ENCODE results near the gene DNM3. TPM values are rescaled to one million over a fixed set of nuclear protein-coding genes. Genes with fewer than 3 reads are reported as not detected.

The DNM3 gene
- total and polyA plus RNA-seq, 2 donors (not counting 3 experiments of a cell fraction or from before 2014, with no cell fraction given): 1.4 to 2.5 TPM

DNA sequence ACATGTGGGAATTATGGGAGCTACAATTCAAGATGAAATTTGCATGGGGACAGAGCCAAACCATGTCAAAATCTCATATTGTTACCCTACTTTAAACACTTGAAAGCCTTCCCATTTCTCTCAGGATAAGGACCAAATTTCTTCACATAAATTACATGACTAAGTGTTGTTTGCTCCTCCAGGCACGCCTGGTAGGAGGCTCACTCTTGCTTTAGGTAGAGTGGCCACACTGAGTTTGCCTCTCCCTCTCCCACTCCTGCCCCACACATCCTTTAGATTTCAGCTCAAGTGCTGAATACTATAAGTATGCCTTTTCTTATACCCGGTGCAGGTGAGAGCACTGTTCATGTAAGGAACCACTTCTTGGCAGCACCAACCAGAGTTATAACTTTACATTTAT lies 279.1 kb downstream of the DNM3 start:
- no peak for FAIRE-seq
- dilution Hi-C loops (cut with MboI; ENCODE audit: extremely low pct_ligation_motif_present, low sequenced_read_pairs): no loop called here
- no peak overlapping the region for H3K27ac ChIP-seq (ENCODE audit: insufficient read depth, low read depth, low read length)
- H3K4me2 ChIP-seq (ENCODE audit: insufficient read depth, low read length): no peak overlapping the region
- H3K9me1 ChIP-seq (replicated peaks; ENCODE audit: control insufficient read depth, extremely low read depth, insufficient read depth, low read length): no peaks in the 10 kb centered on the region
- intact Hi-C loops (cut with micrococcal nuclease): no loop called here
- no peaks in the 10 kb centered on the region for H3K9me3 ChIP-seq (replicated peaks; ENCODE audit: control insufficient read depth, insufficient read depth, low read length)
- H2AFZ ChIP-seq (ENCODE audit: low read depth, low read length): no peak overlapping the region
- no peaks in the 10 kb centered on the region for H3K79me2 ChIP-seq (ENCODE audit: control insufficient read depth, insufficient read depth, low read length)
- CTCF ChIA-PET: interaction anchor here (1.4 to 1.9 kb wide), 2 partner anchors 13 to 16 kb away, joined by 3 to 4 read pairs; no protein-coding TSS in a partner anchor
- POLR2A ChIA-PET: no interaction called here
- no peaks in the 10 kb centered on the region for H3K4me1 ChIP-seq (ENCODE audit: control insufficient read depth, extremely low read depth, insufficient read depth, low read length)
- H4K20me1 ChIP-seq (replicated peaks; ENCODE audit: control insufficient read depth, extremely low read depth, insufficient read depth, low read length): no peaks in the 10 kb centered on the region
- no peaks in the 10 kb centered on the region for H3K36me3 ChIP-seq (ENCODE audit: control insufficient read depth in 2 of 2, extremely low read depth in 1 of 2, insufficient read depth in 2 of 2, low read length in 2 of 2)
- TF ChIP-seq FOS (IDR thresholded peaks at IDR 0.05; ENCODE audit: borderline replicate concordance, insufficient read depth, low read length): no peak
- no peak for TF ChIP-seq MAX (IDR thresholded peaks at IDR 0.05; ENCODE audit: insufficient read depth, insufficient read length)
- TF ChIP-seq GATA2 (IDR thresholded peaks at IDR 0.05; ENCODE audit: insufficient read depth, insufficient read length, low read depth, low read length): no peak
- TF ChIP-seq POLR2AphosphoS5 (IDR thresholded peaks at IDR 0.05; ENCODE audit: insufficient read depth, low read depth, low read length): no peak
- TF ChIP-seq MYC (IDR thresholded peaks at IDR 0.05; ENCODE audit: low read depth, low read length): no peak
- TF ChIP-seq EZH2 (IDR thresholded peaks at IDR 0.05; ENCODE audit: borderline replicate concordance, low read depth, low read length, severe bottlenecking): no peak
- TF ChIP-seq JUN (IDR thresholded peaks at IDR 0.05; ENCODE audit: borderline replicate concordance, insufficient read depth, insufficient read length, low read depth): no peak
- no peak for TF ChIP-seq CTCF (IDR thresholded peaks at IDR 0.05; ENCODE audit: extremely low read depth in 1 of 2, insufficient read depth in 1 of 2, low read depth in 1 of 2, low read length in 2 of 2)
- TF ChIP-seq POLR2A (IDR thresholded peaks at IDR 0.05; ENCODE audit: low read depth, low read length): no peak
- H3K27me3 ChIP-seq (ENCODE audit: control insufficient read depth in 2 of 2, insufficient read depth in 2 of 2, low read length in 2 of 2): no peaks in the 10 kb centered on the region
- no peak for DNase-seq (ENCODE audit: low read depth, low spot score)
- no peak overlapping the region for H3K4me3 ChIP-seq (replicated peaks in 1 of 3; ENCODE audit: insufficient read depth in 1 of 3, low read depth in 1 of 3, low read length in 3 of 3)
- H3K9ac ChIP-seq (replicated peaks; ENCODE audit: extremely low read depth, insufficient read depth, low read length): no peak overlapping the region
- no TSS peak for BruUV-seq (replicated peaks)
